HG02798 (cell line): ENCODE results near the gene PEX5L.

Source experiments
- ATAC-seq: cut with Tn5 transposase; IDR thresholded peaks from one replicate; pipeline ENCODE4 v1.9.1; 2021; ENCODE audit warnings: mild to moderate bottlenecking; ENCODE audit not compliant: unreplicated experiment, poor library complexity

The PEX5L gene

GRCh38 chr3:179907784-179908482, 128.8 kb downstream of the PEX5L start:
- no peak for ATAC-seq

GRCh38 chr3:179902061-179902460, 134.7 kb downstream of the PEX5L start:
- no peak for ATAC-seq

GRCh38 chr3:179898024-179898423, 138.7 kb downstream of the PEX5L start:
- peak; percentile 86 for ATAC-seq

- ATAC-seq: no peak
These were observed 139.5 kb downstream of the PEX5L start for GRCh38 chr3:179897231-179897630.

GRCh38 chr3:179896507-179896906, 140.2 kb downstream of the PEX5L start:
- ATAC-seq: no peak

GRCh38 chr3:179895330-179895729, 141.4 kb downstream of the PEX5L start:
- ATAC-seq: no peak

- ATAC-seq: no peak
These were observed 149.3 kb downstream of the PEX5L start for GRCh38 chr3:179887295-179887943.

GRCh38 chr3:179885950-179886349, 150.8 kb downstream of the PEX5L start:
- no peak for ATAC-seq

- ATAC-seq: no peak
These were observed 152.6 kb downstream of the PEX5L start for GRCh38 chr3:179884136-179884535.

- peak; percentile 85 for ATAC-seq
These were observed 154.4 kb downstream of the PEX5L start for GRCh38 chr3:179882292-179882691.

GRCh38 chr3:179881791-179882190, 154.9 kb downstream of the PEX5L start:
- no peak for ATAC-seq

- ATAC-seq: no peak
These were observed 155.9 kb downstream of the PEX5L start for GRCh38 chr3:179880868-179881267.

- ATAC-seq: no peak
These were observed 160.3 kb downstream of the PEX5L start for GRCh38 chr3:179876440-179876839.

- no peak for ATAC-seq
These were observed 163.9 kb downstream of the PEX5L start for GRCh38 chr3:179872842-179873241.

GRCh38 chr3:179871782-179872181, 165.0 kb downstream of the PEX5L start:
- no peak for ATAC-seq

GRCh38 chr3:179868715-179869114, 168.0 kb downstream of the PEX5L start:
- no peak for ATAC-seq

- no peak for ATAC-seq
These were observed 168.8 kb downstream of the PEX5L start for GRCh38 chr3:179867961-179868360.

- no peak for ATAC-seq
These were observed 170.8 kb downstream of the PEX5L start for GRCh38 chr3:179865861-179866505.

- ATAC-seq: no peak
These were observed 174.8 kb downstream of the PEX5L start for GRCh38 chr3:179861953-179862352.

GRCh38 chr3:179861292-179861691, 175.4 kb downstream of the PEX5L start:
- no peak for ATAC-seq

- no peak for ATAC-seq
These were observed 176.2 kb downstream of the PEX5L start for GRCh38 chr3:179860275-179861107.
